Measurements from ENCODE around the gene PRR33.

The PRR33 gene

GRCh38 chr11:1884303-1884700 lies 7.4 kb downstream of the PRR33 start:
- no peaks in the 10 kb centered on the region for H3K36me3 ChIP-seq (ENCODE audit: insufficient read depth, low read length)
- TF ChIP-seq EZH2 (IDR thresholded peaks at IDR 0.05; ENCODE audit: borderline replicate concordance, low read depth, low read length, severe bottlenecking) (no peak), CTCF (IDR thresholded peaks at IDR 0.05; ENCODE audit: borderline replicate concordance, extremely low read depth, low read length, poor library complexity, severe bottlenecking) (no peak)

GRCh38 chr11:1883346-1884302 lies 8.1 kb downstream of the PRR33 start:
- no peak overlapping the region for H3K27ac ChIP-seq (ENCODE audit: low read length)
- no peak for ATAC-seq (ENCODE audit: insufficient read depth, low read depth)
- H3K4me2 ChIP-seq (ENCODE audit: insufficient read depth, low read length), result no peak overlapping the region
- peaks cover 10% of the 10 kb centered on the region for H3K4me1 ChIP-seq (ENCODE audit: insufficient read depth, low read length)
- no peak overlapping the region for H2AFZ ChIP-seq (ENCODE audit: low read depth, low read length)
- H4K20me1 ChIP-seq (ENCODE audit: insufficient read depth, low read length), result no peaks in the 10 kb centered on the region
- H3K9ac ChIP-seq (ENCODE audit: low read depth, low read length), result no peak overlapping the region
- H3K79me2 ChIP-seq (ENCODE audit: insufficient read depth, low read length), result no peaks in the 10 kb centered on the region
- H3K9me3 ChIP-seq (ENCODE audit: insufficient read depth, low read length, severe bottlenecking), result no peaks in the 10 kb centered on the region
- H3K27me3 ChIP-seq (ENCODE audit: insufficient read depth, low read length, poor library complexity), result no peaks in the 10 kb centered on the region
- H3K4me3 ChIP-seq (ENCODE audit: low read depth in 1 of 2, low read length in 2 of 2), result no peak overlapping the region
- DNase-seq, result no peak
- TF ChIP-seq CTCF (IDR thresholded peaks at IDR 0.05; ENCODE audit: borderline replicate concordance, extremely low read depth, low read length, poor library complexity, severe bottlenecking) (no peak), EZH2 (IDR thresholded peaks at IDR 0.05; ENCODE audit: borderline replicate concordance, low read depth, low read length, severe bottlenecking) (no peak)
- no peaks in the 10 kb centered on the region for H3K36me3 ChIP-seq (ENCODE audit: insufficient read depth, low read length)

More at GRCh38 chr11:1884303-1884700, 7.4 kb downstream of the PRR33 start:
- Histone ChIP-seq H3K4me2 (ENCODE audit: insufficient read depth, low read length) (no peak overlapping the region), H3K27me3 (ENCODE audit: insufficient read depth, low read length, poor library complexity) (no peaks in the 10 kb centered on the region), H3K4me1 (ENCODE audit: insufficient read depth, low read length) (peaks cover 17% of the 10 kb centered on the region), H3K27ac (ENCODE audit: low read length) (no peak overlapping the region), H4K20me1 (ENCODE audit: insufficient read depth, low read length) (no peaks in the 10 kb centered on the region), H3K4me3 (ENCODE audit: low read depth in 1 of 2, low read length in 2 of 2) (no peak overlapping the region), H3K79me2 (ENCODE audit: insufficient read depth, low read length) (no peaks in the 10 kb centered on the region), H2AFZ (ENCODE audit: low read depth, low read length) (no peak overlapping the region), H3K9me3 (ENCODE audit: insufficient read depth, low read length, severe bottlenecking) (no peaks in the 10 kb centered on the region), H3K9ac (ENCODE audit: low read depth, low read length) (no peak overlapping the region)
- ATAC-seq (ENCODE audit: insufficient read depth, low read depth), result no peak
- DNase-seq, result no peak

GRCh38 chr11:1882265-1883238 lies 9.1 kb downstream of the PRR33 start:
- no peaks in the 10 kb centered on the region for H3K9me3 ChIP-seq (ENCODE audit: insufficient read depth, low read length, severe bottlenecking)
- H4K20me1 ChIP-seq (ENCODE audit: insufficient read depth, low read length), result no peaks in the 10 kb centered on the region
- peak; percentile 98 for ATAC-seq (ENCODE audit: insufficient read depth, low read depth)
- H3K4me3 ChIP-seq (ENCODE audit: low read depth in 1 of 2, low read length in 2 of 2), result no peak overlapping the region
- TF ChIP-seq EZH2 (IDR thresholded peaks at IDR 0.05; ENCODE audit: borderline replicate concordance, low read depth, low read length, severe bottlenecking) (no peak), CTCF (IDR thresholded peaks at IDR 0.05; ENCODE audit: borderline replicate concordance, extremely low read depth, low read length, poor library complexity, severe bottlenecking) (peak; percentile 95)
- no peak overlapping the region for H3K4me2 ChIP-seq (ENCODE audit: insufficient read depth, low read length)
- no peak overlapping the region for H3K27ac ChIP-seq (ENCODE audit: low read length)
- H2AFZ ChIP-seq (ENCODE audit: low read depth, low read length), result no peak overlapping the region
- H3K36me3 ChIP-seq (ENCODE audit: insufficient read depth, low read length), result no peaks in the 10 kb centered on the region
- H3K27me3 ChIP-seq (ENCODE audit: insufficient read depth, low read length, poor library complexity), result no peaks in the 10 kb centered on the region
- peak; percentile 82 for DNase-seq
- no peak overlapping the region for H3K9ac ChIP-seq (ENCODE audit: low read depth, low read length)
- no peaks in the 10 kb centered on the region for H3K79me2 ChIP-seq (ENCODE audit: insufficient read depth, low read length)
- H3K4me1 ChIP-seq (ENCODE audit: insufficient read depth, low read length), result no peaks in the 10 kb centered on the region

Data from DND-41 (cell line).